Testis (tissue), 3 donors: Measurements from ENCODE around the gene RUSF1. TPM values are rescaled to one million over a fixed set of nuclear protein-coding genes. Genes with fewer than 3 reads are reported as not detected.

Experiments
- DNase-seq: peaks from one replicate; pipeline ENCODE4 v3.0.0-alpha.2; 2019
- H3K27ac ChIP-seq, 2 donors: fragments of 200-600 bp; sonication (generic); one replicate each; pipeline ENCODE4 v1.5.1; 2019
- H3K27me3 ChIP-seq: fragments of 200-600 bp; sonication (generic); one replicate; pipeline ENCODE4 v1.5.1; 2019
- H3K36me3 ChIP-seq: fragments of 200-600 bp; sonication (generic); one replicate; pipeline ENCODE4 v1.5.1; 2017; ENCODE audit warnings: low read depth; ENCODE audit errors: missing control alignments
- H3K4me1 ChIP-seq: fragments of 200-600 bp; sonication (generic); one replicate; pipeline ENCODE4 v1.5.1; 2019
- H3K4me3 ChIP-seq, 2 donors: fragments of 200-600 bp; sonication (generic); one replicate each; pipeline ENCODE4 v1.5.1; 2017 to 2019
- H3K9me3 ChIP-seq: fragments of 200-600 bp; sonication (generic); one replicate; pipeline ENCODE4 v1.5.1; 2017
- CTCF ChIP-seq, 3 experiments: fragments of 450-650 bp in 2 of 3; fragments of 200-600 bp in 1 of 3; sonication (generic) in 1 of 3; IDR thresholded peaks; one replicate each; pipeline ENCODE4 v1.5.1; 2016 to 2019; ENCODE audit warnings: antibody characterized with exemption in 3 of 3, mild to moderate bottlenecking in 2 of 3, moderate library complexity in 1 of 3
- POLR2A ChIP-seq: fragments of 450-650 bp; IDR thresholded peaks from one replicate; pipeline ENCODE4 v1.6.1; 2017; ENCODE audit warnings: antibody characterized with exemption, mild to moderate bottlenecking, moderate library complexity
- WGBS, 2 donors: methylation state at CpG; one replicate each; pipeline ENCODE4 v1.1.5; 2018; 5-methylcytosine and 5-hydroxymethylcytosine counted together
- intact Hi-C: fragments of 100-400 bp; cut with DNase I; formaldehyde crosslinking; loops from one replicate; pipeline ENCODE4 v1.15.1; 2023; ENCODE audit warnings: low total_unique reads
- polyA plus RNA-seq: library from polyadenylated mRNA; stranded (reverse); fragments of 350-450 nt; fragmentation: Illumina TruSeq; extraction: RNeasy Lipid Tissue Mini Kit (QIAGEN cat#74804); gene quantifications from one replicate; pipeline ENCODE4 v1.2.3, GENCODE V29; 2014; ENCODE audit warnings: low read depth, low replicate concordance; ENCODE audit not compliant: insufficient read depth
- total RNA-seq, 2 donors: library from RNA; depleted of rRNA; stranded (reverse); fragments of >200 nt; gene quantifications; one replicate each; pipeline ENCODE4 v1.2.3, GENCODE V29; 2016

RUSF1 gene
- total and polyA plus RNA-seq, 3 donors from 2014 or later = 75.8 to 124 (median 102) TPM

GRCh38 chr16:31470615-31471014 lies 37.6 kb downstream of the RUSF1 start:
- Histone ChIP-seq H3K27ac (peak overlapping the region in 1 of 2 donors; percentile 95), H3K9me3 (no peaks in the 10 kb centered on the region), H3K4me3 (no peak overlapping the region), H3K4me1 (peaks cover 21% of the 10 kb centered on the region), H3K27me3 (no peaks in the 10 kb centered on the region), H3K36me3 (no peaks in the 10 kb centered on the region)
- DNase-seq = no peak
- no peak for TF ChIP-seq POLR2A
- 76 to 81% methylated on average over 3 of the region's 3 CpGs for WGBS, 2 donors
- intact Hi-C loops = no loop called here

- DNase-seq = no peak
- H3K4me3 ChIP-seq = no peak overlapping the region
- H3K27ac ChIP-seq = no peak overlapping the region
- intact Hi-C loops = no loop called here
- 89 to 97% methylated on average over 5 of the region's 5 CpGs for WGBS, 2 donors
- no peaks in the 10 kb centered on the region for H3K9me3 ChIP-seq
- H3K36me3 ChIP-seq = no peaks in the 10 kb centered on the region
- peaks cover 10% of the 10 kb centered on the region for H3K4me1 ChIP-seq
- H3K27me3 ChIP-seq = no peaks in the 10 kb centered on the region
- TF ChIP-seq POLR2A (no peak), CTCF (IDR thresholded peaks at IDR 0.05) (no peak)
These were observed 40.3 kb downstream of the RUSF1 start for GRCh38 chr16:31467858-31468257.

- no peak overlapping the region for H3K4me3 ChIP-seq
- no peaks in the 10 kb centered on the region for H3K9me3 ChIP-seq
- H3K27ac ChIP-seq = no peak overlapping the region
- 88 to 89% methylated on average over 4 to 5 of the region's 5 CpGs for WGBS, 2 donors
- peaks cover 9% of the 10 kb centered on the region for H3K4me1 ChIP-seq
- intact Hi-C loops = no loop called here
- TF ChIP-seq POLR2A (no peak), CTCF (IDR thresholded peaks at IDR 0.05) (no peak)
- H3K27me3 ChIP-seq = no peaks in the 10 kb centered on the region
- H3K36me3 ChIP-seq = no peaks in the 10 kb centered on the region
- DNase-seq = no peak
These were observed 40.9 kb downstream of the RUSF1 start for GRCh38 chr16:31467151-31467773.

- Histone ChIP-seq H3K27ac (no peak overlapping the region), H3K27me3 (no peaks in the 10 kb centered on the region), H3K9me3 (no peaks in the 10 kb centered on the region), H3K4me1 (peaks cover 3% of the 10 kb centered on the region), H3K36me3 (no peaks in the 10 kb centered on the region), H3K4me3 (no peak overlapping the region)
- TF ChIP-seq POLR2A (no peak), CTCF (IDR thresholded peaks at IDR 0.05) (no peak)
- no peak for DNase-seq
- intact Hi-C loops = no loop called here
- WGBS, 2 donors = 94 to 97% methylated on average over 3 to 18 of the region's 18 CpGs
These were observed 41.8 kb downstream of the RUSF1 start for GRCh38 chr16:31466381-31466841.

GRCh38 chr16:31465788-31466370 lies 42.3 kb downstream of the RUSF1 start:
- no peaks in the 10 kb centered on the region for H3K4me1 ChIP-seq
- WGBS, 2 donors = 90 to 92% methylated on average over 19 to 20 of the region's 20 CpGs
- no peaks in the 10 kb centered on the region for H3K27me3 ChIP-seq
- intact Hi-C loops = no loop called here
- TF ChIP-seq CTCF (IDR thresholded peaks at IDR 0.05) (no peak), POLR2A (no peak)
- no peaks in the 10 kb centered on the region for H3K36me3 ChIP-seq
- no peaks in the 10 kb centered on the region for H3K9me3 ChIP-seq
- DNase-seq = no peak
- H3K4me3 ChIP-seq = no peak overlapping the region
- H3K27ac ChIP-seq = no peak overlapping the region
